T-helper 2 cell (primary cell): Measurements from ENCODE around the gene LRP1.

Experiments
- DNase-seq, 5 experiments: peaks; one replicate each; pipeline versions ENCODE4 v3.0.0 to v3.0.0-alpha.2; 2012 to 2022

The LRP1 gene

GRCh38 chr12:57227315-57228115 is 99.2 kb downstream of the LRP1 start:
- DNase-seq = no peak

GRCh38 chr12:57229046-57229633 is 100.9 kb downstream of the LRP1 start:
- DNase-seq = peak in 1 of 5 experiments; percentile 51

GRCh38 chr12:57229634-57230380 is 101.5 kb downstream of the LRP1 start, which contains the start of gene SHMT2:
Gene SHMT2 (plus strand): TSS chr12:57229711. CDS start chr12:57229779, 68 bp downstream.
- peak; percentile 69 to 93 (median 90) for DNase-seq

GRCh38 chr12:57230381-57231155 is 102.3 kb downstream of the LRP1 start:
- DNase-seq = no peak

- DNase-seq = no peak
Measured at GRCh38 chr12:57231276-57232021, 103.2 kb downstream of the LRP1 start.

GRCh38 chr12:57232156-57232756 is 104.0 kb downstream of the LRP1 start:
- DNase-seq = no peak

- DNase-seq = no peak
Measured at GRCh38 chr12:57233357-57234232, 105.3 kb downstream of the LRP1 start.

- no peak for DNase-seq
Measured at GRCh38 chr12:57234233-57234570, 105.9 kb downstream of the LRP1 start.

- DNase-seq = no peak
Measured at GRCh38 chr12:57234571-57235016, 106.3 kb downstream of the LRP1 start.

- no peak for DNase-seq
Measured at GRCh38 chr12:57235017-57235727, 106.9 kb downstream of the LRP1 start.

- no peak for DNase-seq
Measured at GRCh38 chr12:57235728-57236131, 107.4 kb downstream of the LRP1 start.

GRCh38 chr12:57236201-57236924 is 108.1 kb downstream of the LRP1 start:
- no peak for DNase-seq

GRCh38 chr12:57236925-57237595 is 108.8 kb downstream of the LRP1 start:
- DNase-seq = no peak

GRCh38 chr12:57237596-57237931 is 109.3 kb downstream of the LRP1 start:
- no peak for DNase-seq

GRCh38 chr12:57237932-57238853 is 109.9 kb downstream of the LRP1 start:
- peak in 1 of 5 experiments; percentile 53 for DNase-seq

GRCh38 chr12:57238854-57239554 is 110.7 kb downstream of the LRP1 start:
- DNase-seq = peak; percentile 76 to 85 (median 80)

GRCh38 chr12:57239587-57240065 is 111.3 kb downstream of the LRP1 start:
- no peak for DNase-seq
